Stimulated activated CD4-positive, alpha-beta T cell treated with anti-CD3 and anti-CD28 coated beads, Interleukin-1b, Interleukin-23, amount 100 ng/mL, for 4 hours (primary cell): Measurements from ENCODE around the gene PRMT7.
A peak's percentile ranks its signal among the peaks of the same experiment; 100 is the strongest.
"Not testable (repeated sequence)": the region's sequence is repeated elsewhere in the genome, so short reads cannot be mapped to it uniquely, and the experiment has no call there.

Source experiments
- DNase-seq, 2 donors: peaks; one replicate each; pipeline ENCODE4 v3.0.0-alpha.2; 2020; ENCODE audit warnings: low read depth in 2 of 2

PRMT7 gene

GRCh38 chr16:68283801-68284598 is 26.8 kb upstream of the PRMT7 start:
- DNase-seq, result no peak

GRCh38 chr16:68284847-68285246 is 26.0 kb upstream of the PRMT7 start:
- DNase-seq, result no peak

DNA sequence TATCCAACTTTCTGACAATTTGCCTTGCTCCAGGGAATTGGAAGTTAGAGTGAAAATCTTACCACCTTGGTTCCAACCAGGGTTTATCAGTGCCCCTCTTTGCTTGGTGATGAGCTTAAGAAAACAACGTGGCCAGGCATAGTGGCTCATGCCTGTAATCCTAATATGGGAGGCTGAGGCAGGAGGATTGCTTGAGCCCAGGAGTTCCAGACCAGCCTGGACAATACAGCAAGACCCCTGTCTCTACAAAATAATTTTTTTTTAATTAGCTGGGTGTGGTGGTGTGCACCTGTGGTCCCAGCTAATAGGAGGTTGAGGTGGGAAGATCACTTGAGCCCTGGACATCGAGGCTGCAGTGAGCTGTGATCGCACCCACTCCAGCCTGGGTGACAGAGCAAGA is 25.1 kb upstream of the PRMT7 start:
- DNase-seq, result no peak

GRCh38 chr16:68286153-68287074 is 24.4 kb upstream of the PRMT7 start:
- DNase-seq, result no peak

GRCh38 chr16:68287276-68288251 is 23.3 kb upstream of the PRMT7 start:
- DNase-seq, result no peak

DNA sequence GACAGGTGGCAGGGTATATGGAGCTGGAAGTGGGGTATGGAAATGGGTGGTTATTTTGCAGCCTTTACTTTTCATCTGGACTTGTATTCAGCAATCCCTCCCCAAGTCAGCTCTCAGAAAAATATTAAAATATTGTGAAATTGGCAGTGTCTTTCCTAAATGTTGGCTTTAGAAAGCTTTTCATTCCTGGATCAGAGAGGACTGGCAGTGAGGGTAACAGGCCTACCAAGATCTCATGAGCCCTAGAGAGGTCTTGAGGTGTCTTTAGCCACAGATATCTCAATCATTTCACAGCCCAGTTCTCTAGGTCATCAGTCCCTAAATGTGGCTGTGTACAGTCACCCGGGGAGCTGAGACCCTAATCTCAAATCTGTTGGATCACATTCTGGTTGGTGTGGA is 22.6 kb upstream of the PRMT7 start:
- DNase-seq, result no peak

DNA sequence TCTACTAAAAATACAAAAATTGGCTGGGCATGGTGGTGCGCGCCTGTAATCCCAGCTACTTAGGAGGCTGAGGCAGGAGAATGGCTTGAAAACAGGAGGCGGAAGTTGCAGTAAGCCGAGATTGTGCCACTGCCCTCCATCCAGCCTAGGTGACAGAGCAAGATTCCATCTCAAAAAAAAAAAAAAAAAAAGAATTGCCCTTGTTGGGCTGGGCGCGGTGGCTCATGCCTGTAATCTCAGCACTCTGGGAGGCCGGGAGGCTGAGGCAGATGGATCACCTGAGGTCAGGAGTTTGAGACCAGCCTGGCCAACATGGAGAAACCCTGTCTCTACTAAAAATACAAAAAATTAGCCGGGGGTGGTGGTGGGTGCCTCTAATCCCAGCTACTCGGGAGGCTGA is 22.0 kb upstream of the PRMT7 start:
- not testable (repeated sequence) for DNase-seq

DNA sequence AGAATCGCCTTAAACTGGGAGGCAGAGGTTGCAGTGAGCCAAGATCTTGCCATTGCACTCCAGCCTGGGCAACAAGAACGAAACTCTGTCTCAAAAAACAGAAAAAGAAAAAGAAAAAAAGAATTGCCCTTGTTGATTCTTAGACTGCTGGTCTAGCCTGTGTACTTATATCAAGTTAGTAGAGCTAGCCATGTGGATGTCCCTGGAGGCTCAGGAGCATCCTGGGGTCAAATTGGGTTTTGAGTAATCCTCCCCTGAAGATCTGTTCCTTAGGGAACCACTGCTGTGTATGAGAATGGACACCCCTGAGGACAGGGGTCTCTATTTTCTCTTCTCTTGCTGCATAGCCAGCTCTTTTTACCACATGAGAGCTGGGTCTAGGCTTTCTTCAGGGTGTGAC is 21.6 kb upstream of the PRMT7 start:
- DNase-seq, result no peak

GRCh38 chr16:68289621-68290329 is 21.0 kb upstream of the PRMT7 start:
- peak in 1 of 2 donors; percentile 29 for DNase-seq

GRCh38 chr16:68290450-68290849 is 20.4 kb upstream of the PRMT7 start:
- DNase-seq, result no peak

DNA sequence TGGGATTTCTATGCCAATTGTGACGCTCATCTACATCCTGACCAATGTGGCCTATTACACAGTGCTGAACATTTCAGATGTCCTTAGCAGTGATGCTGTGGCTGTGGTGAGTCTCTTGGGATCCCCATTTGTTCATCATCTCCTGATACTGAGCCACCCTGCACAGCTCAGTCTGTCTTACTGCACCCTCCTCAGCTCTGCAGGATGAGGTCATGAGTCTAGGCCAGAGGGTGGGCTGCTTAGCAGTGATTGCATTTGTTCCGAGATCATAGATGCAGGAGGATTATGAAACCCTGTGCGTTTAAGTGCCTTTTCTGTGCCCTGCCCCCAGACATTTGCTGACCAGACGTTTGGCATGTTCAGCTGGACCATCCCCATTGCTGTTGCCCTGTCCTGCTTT is 19.6 kb upstream of the PRMT7 start:
- no peak for DNase-seq

- DNase-seq, result no peak
These were observed 18.4 kb upstream of the PRMT7 start for GRCh38 chr16:68292425-68292824.

GRCh38 chr16:68296291-68296690 is 14.5 kb upstream of the PRMT7 start:
- no peak for DNase-seq

DNA sequence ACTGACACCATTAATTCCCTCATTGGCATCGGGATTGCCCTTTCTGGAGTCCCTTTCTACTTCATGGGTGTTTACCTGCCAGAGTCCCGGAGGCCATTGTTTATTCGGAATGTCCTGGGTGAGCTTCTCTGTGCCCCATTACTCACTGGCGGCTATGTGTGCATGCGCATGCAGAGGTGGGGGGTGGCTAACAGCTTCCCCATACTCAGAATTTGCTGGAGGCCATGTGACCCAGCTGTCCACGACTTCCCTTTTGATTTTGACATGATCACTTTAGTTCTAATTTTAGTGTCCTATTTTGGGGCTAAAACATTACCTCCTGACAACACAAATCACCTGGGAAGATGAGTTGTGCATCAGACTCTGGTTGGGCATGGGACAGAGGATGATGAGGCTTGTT is 14.1 kb upstream of the PRMT7 start:
- DNase-seq, result no peak

DNA sequence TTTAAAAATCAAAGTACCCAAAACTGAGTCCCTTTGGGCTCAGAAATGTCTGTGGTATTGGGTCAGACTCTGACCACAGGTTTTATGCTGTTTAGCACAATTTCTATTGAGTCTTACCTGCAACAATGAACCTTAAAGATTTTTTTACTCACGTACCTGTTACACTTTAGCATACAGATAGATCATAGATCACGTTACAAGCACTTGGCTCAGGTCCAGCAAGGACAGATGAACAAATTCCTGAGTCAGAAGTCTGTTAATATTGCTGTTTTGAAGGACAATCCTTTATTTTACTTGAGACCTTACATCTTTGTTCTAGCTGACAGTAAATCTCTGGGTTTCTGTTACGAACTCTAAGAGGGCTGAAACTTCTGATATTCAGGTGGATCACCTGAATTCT is 12.9 kb upstream of the PRMT7 start:
- DNase-seq, result no peak

DNA sequence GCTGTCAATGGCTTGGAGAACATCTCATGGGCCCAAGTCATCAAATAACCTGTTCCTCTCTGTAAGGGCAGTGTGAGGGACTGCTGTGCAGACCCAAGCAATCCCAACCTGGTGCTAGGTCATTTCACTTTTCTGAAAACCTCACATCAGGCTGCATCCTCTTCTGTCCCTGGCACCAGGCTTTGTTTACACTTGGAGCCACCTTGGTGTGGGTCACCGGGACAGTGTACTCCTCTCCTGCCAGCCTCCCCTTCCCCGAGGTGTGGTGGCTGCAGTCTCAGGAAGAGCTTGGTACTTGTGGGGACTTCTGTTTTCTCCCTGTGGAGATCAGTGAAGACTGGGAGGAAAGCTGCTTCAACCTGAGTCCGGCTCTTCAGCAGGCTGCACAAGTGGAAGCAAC is 12.5 kb upstream of the PRMT7 start:
- no peak for DNase-seq

- DNase-seq, result no peak
These were observed 11.8 kb upstream of the PRMT7 start for GRCh38 chr16:68298907-68299561.

- no peak for DNase-seq
These were observed 11.0 kb upstream of the PRMT7 start for GRCh38 chr16:68299571-68300453.

DNA sequence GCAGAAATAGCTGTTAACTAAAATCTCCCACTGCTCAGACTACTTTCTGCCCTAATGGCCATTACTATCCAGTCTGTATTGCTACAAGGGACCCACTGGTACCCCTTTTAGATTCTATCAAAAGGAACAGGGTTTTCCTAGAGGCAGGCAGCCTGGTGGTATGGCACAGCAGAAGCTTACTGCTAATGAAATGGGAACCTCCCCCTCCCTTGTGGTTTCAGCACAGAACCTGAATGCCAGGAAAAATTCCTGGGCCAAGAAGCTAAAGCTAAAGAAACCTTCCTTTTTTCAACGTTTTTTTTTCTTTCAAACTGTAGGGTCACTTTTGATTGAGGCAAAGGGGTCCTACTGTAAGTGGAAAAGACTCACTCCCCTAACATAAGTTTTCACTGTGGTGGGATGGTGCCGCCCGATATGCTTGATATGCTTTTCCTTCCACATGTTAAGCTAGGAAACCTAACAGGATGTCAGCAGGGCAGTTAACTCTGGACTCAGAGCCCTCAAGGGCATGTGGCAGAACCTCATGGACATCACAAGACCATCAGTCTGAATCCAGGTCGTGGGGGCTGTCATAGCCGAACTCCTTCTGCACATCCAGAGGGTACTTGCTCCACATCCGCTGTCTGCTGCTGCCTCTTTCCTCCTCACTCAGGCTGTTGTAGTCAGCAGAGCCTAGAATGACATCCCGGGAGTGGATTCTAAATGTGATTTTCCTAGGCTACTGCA is 9.9 kb upstream of the PRMT7 start:
- DNase-seq, result no peak
